ENCODE data around the gene SYT2. TPM values are rescaled to one million over a fixed set of nuclear protein-coding genes. Genes with fewer than 3 reads are reported as not detected.

The SYT2 gene
- total and polyA plus RNA-seq, 2 of the 13 experiments (the other 11 are each of a cell fraction or from before 2014, with no cell fraction given): not detected

GRCh38 chr1:202567738-202568137, 142.5 kb downstream of the SYT2 start:
- POLR2A ChIA-PET: no interaction called here
- CTCF ChIA-PET (ENCODE audit: low intra/inter-chr PET ratio, low total read pairs): no interaction called here
- no peak for FAIRE-seq
- H4K20me1 ChIP-seq (ENCODE audit: insufficient read depth, low read length): no peaks in the 10 kb centered on the region
- H3K79me2 ChIP-seq (ENCODE audit: insufficient read depth, low read length): no peaks in the 10 kb centered on the region
- H3K9me3 ChIP-seq (ENCODE audit: low read length): no peaks in the 10 kb centered on the region
- no peak for DNase-seq (ENCODE audit: low spot score)
- no TSS peak for BruUV-seq (replicated peaks)
- no peak overlapping the region for H3K4me3 ChIP-seq (replicated peaks in 1 of 3; ENCODE audit: insufficient read depth in 1 of 3, low read depth in 2 of 3, low read length in 3 of 3)
- peaks cover 2 to 40% of the 10 kb centered on the region in 2 experiments; a peak in 4 of 5 replicates for H3K36me3 ChIP-seq (replicated peaks in 1 of 2; ENCODE audit: control insufficient read depth in 1 of 2, insufficient read depth in 2 of 2, low read length in 2 of 2)
- TF ChIP-seq BATF2 (CRISPR knock-in tag; IDR thresholded peaks at IDR 0.05) (no peak), MAX (IDR thresholded peaks at IDR 0.05) (no peak), SAFB2 (CRISPR knock-in tag; IDR thresholded peaks at IDR 0.05; ENCODE audit: borderline replicate concordance, low read depth) (no peak), XBP1 (CRISPR knock-in tag; IDR thresholded peaks at IDR 0.05) (no peak), CSRNP2 (CRISPR knock-in tag; conservative IDR thresholded peaks at IDR 0.05; ENCODE audit: low read depth) (no peak), ZBTB7B (CRISPR knock-in tag; IDR thresholded peaks at IDR 0.05) (no peak), KAT8 (CRISPR knock-in tag; IDR thresholded peaks at IDR 0.05) (no peak), ZNF850 (CRISPR knock-in tag; conservative IDR thresholded peaks at IDR 0.05) (no peak), ZBTB1 (CRISPR knock-in tag; IDR thresholded peaks at IDR 0.05; ENCODE audit: borderline replicate concordance) (no peak), MED13 (CRISPR knock-in tag; IDR thresholded peaks at IDR 0.05) (no peak), ATF7-NPFF (CRISPR knock-in tag; IDR thresholded peaks at IDR 0.05; ENCODE audit: low read depth) (no peak), MYNN (CRISPR knock-in tag; IDR thresholded peaks at IDR 0.05; ENCODE audit: low read depth) (no peak), MEIS2 (CRISPR knock-in tag; IDR thresholded peaks at IDR 0.05) (no peak), ZNF746 (CRISPR knock-in tag; IDR thresholded peaks at IDR 0.05) (no peak), ZNF207 (IDR thresholded peaks at IDR 0.05; ENCODE audit: borderline replicate concordance) (no peak)
- H3K27me3 ChIP-seq (ENCODE audit: control insufficient read depth in 1 of 2, insufficient read depth in 2 of 2, low read length in 2 of 2): no peaks in the 10 kb centered on the region
- no peak overlapping the region for H3K9ac ChIP-seq (ENCODE audit: insufficient read depth, low read depth, low read length)
- H2AFZ ChIP-seq (ENCODE audit: low read length): no peak overlapping the region
- in situ Hi-C loops (cut with HindIII; ENCODE audit: extremely low pct_ligation_motif_present, low pct_unique_long_range_greater_than_20kb): no loop called here
- no peak for ATAC-seq
- intact Hi-C loops (cut with micrococcal nuclease; ENCODE audit: unreplicated experiment): no loop called here
- WGBS (ENCODE audit: low lambda C conversion rate): 94% methylated on average over 4 of the region's 4 CpGs
- H3K27ac ChIP-seq (ENCODE audit: extremely low read length, insufficient read depth, low read length): no peak overlapping the region
- no peaks in the 10 kb centered on the region for H3K4me1 ChIP-seq (ENCODE audit: insufficient read depth, low read length)
- no peak overlapping the region for H3K4me2 ChIP-seq (ENCODE audit: low read depth, low read length)
